Spleen (tissue), 11 donors: Measurements from ENCODE around the gene FNDC3A. TPM values are rescaled to one million over a fixed set of nuclear protein-coding genes. Genes with fewer than 3 reads are reported as not detected.

ENCODE experiments used
- DNase-seq: peaks from one replicate; pipeline ENCODE4 v3.0.0-alpha.2; 2020
- H3K27ac ChIP-seq, 8 donors: fragments of 200-600 bp; sonication (generic) in 7 of 8; 1 replicate in 4 of 8; 2 replicates in 4 of 8; pipeline versions ENCODE4 v1.5.0 to v1.8.0; 2016 to 2021; ENCODE audit warnings: inconsistent platforms in 4 of 8, mild to moderate bottlenecking in 4 of 8, moderate library complexity in 1 of 8
- H3K27me3 ChIP-seq, 7 donors: fragments of 200-600 bp; sonication (generic) in 6 of 7; replicated peaks in 1 of 7; 1 replicate in 4 of 7; 2 replicates in 3 of 7; pipeline versions ENCODE4 v1.5.0 to v1.8.0; 2016 to 2021; ENCODE audit warnings: inconsistent platforms in 3 of 7, mild to moderate bottlenecking in 1 of 7
- H3K36me3 ChIP-seq, 6 donors: fragments of 200-600 bp; sonication (generic) in 5 of 6; 1 replicate in 4 of 6; 2 replicates in 2 of 6; pipeline versions ENCODE4 v1.5.0 to v1.8.0; 2016 to 2021; ENCODE audit warnings: inconsistent platforms in 2 of 6
- H3K4me1 ChIP-seq, 6 donors: fragments of 200-600 bp; sonication (generic) in 5 of 6; 1 replicate in 3 of 6; 2 replicates in 3 of 6; pipeline versions ENCODE4 v1.5.0 to v1.8.0; 2016 to 2021; ENCODE audit warnings: inconsistent platforms in 3 of 6
- H3K4me3 ChIP-seq, 8 donors: fragments of 200-600 bp; sonication (generic) in 7 of 8; 1 replicate in 4 of 8; 2 replicates in 4 of 8; pipeline versions ENCODE4 v1.5.0 to v1.8.0; 2016 to 2021; ENCODE audit warnings: inconsistent platforms in 4 of 8, mild to moderate bottlenecking in 4 of 8, moderate library complexity in 2 of 8
- H3K9me3 ChIP-seq, 8 donors: fragments of 200-600 bp; sonication (generic) in 7 of 8; 1 replicate in 4 of 8; 2 replicates in 4 of 8; pipeline versions ENCODE4 v1.5.0 to v1.8.0; 2016 to 2021; ENCODE audit warnings: inconsistent platforms in 4 of 8
- POLR2A ChIP-seq, 3 donors: fragments of 450-650 bp; IDR thresholded peaks; one replicate each; pipeline ENCODE4 v1.5.1; 2017; ENCODE audit warnings: antibody characterized with exemption in 3 of 3, mild to moderate bottlenecking in 1 of 3
- POLR2AphosphoS5 ChIP-seq, 3 donors: sonication (generic); formaldehyde crosslinking; IDR thresholded peaks; one replicate each; pipeline ENCODE4 v1.5.1; 2017; ENCODE audit warnings: antibody characterized with exemption in 3 of 3
- WGBS, 5 donors: extraction: QIAGEN DNeasy Blood & Tissue Kit in 3 of 5; methylation state at CpG; one replicate each; pipeline versions ENCODE4 v1.1.5 to v1.1.7; 2013 to 2018; 5-methylcytosine and 5-hydroxymethylcytosine counted together
- intact Hi-C: fragments of 100-400 bp; cut with DNase I; formaldehyde crosslinking; loops from one replicate; pipeline ENCODE4 v1.15.0; 2023; ENCODE audit warnings: low total_unique reads
- polyA plus RNA-seq, 3 donors: library from polyadenylated mRNA; stranded (reverse); fragments of 200-250 nt; gene quantifications; one replicate each; pipeline ENCODE4 v1.2.1, GENCODE V29; 2013
- total RNA-seq, 7 donors: library from RNA; depleted of rRNA in 3 of 7; stranded (reverse); fragments of >200 nt in 3 of 7; fragmentation: NEBNext Ultra II Directional in 4 of 7; extraction: Animal tissue kit (Norgen Biotek cat#: 25700) in 4 of 7; gene quantifications; one replicate each; pipeline versions ENCODE4 v1.1.0 to v1.2.1, GENCODE V29; 2016 to 2021
- TF ChIP-seq, protein P1 (sequence below), 11 experiments: fragments of 200-600 bp in 7 of 11; fragments of 450-650 bp in 4 of 11; sonication (generic) in 4 of 11; IDR thresholded peaks in 8 of 11; conservative IDR thresholded peaks in 3 of 11; 1 replicate in 7 of 11; 2 replicates in 4 of 11; pipeline versions ENCODE4 v1.4.0 to v1.8.0; 2016 to 2021; ENCODE audit warnings: antibody characterized with exemption in 11 of 11, inconsistent platforms in 4 of 11, mild to moderate bottlenecking in 1 of 11
- donor health status: healthy with polysubstance abuse.
- donor health status: DM: no; HTN: no; CAD: no; lungs with moderate emphysema.
- donor health status: DM: no; HTN: no; CAD: no.
- donor health status: Bipolar disorder and iron deficiency.
- donor health status: healthy.
- donor health status: DM: no; HTN: no; CAD: no.
- donor health status: DM: yes; HTN: yes; CAD: no.

The FNDC3A gene
- total and polyA plus RNA-seq, 10 donors = 11.2 to 83.7 (median 53.8) TPM

DNA sequence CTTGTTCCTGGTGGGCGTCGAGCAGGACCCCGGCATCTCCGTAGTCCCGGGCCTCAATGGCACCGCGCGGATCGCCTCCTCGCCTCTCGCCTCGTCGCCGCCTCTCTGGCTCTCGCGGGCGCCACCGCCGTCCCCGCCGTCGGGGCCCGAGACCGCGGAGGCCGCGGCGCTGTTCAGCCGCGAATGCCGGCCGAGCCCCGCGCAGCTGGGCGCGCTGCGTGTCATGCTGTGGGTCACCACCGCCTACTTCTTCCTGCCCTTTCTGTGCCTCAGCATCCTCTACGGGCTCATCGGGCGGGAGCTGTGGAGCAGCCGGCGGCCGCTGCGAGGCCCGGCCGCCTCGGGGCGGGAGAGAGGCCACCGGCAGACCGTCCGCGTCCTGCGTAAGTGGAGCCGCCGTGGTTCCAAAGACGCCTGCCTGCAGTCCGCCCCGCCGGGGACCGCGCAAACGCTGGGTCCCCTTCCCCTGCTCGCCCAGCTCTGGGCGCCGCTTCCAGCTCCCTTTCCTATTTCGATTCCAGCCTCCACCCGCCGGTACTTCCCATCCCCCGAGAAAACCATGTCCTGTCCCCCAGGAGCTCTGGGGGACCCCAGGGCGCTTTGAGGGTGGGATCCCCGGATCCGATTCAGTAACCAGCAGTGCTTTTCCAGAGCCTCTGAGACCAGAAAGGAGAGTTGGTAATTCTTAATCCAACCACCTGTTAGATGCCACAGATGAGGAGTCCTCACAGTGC is 245.3 kb downstream of the FNDC3A start:
- TF ChIP-seq POLR2A (IDR thresholded peaks at IDR 0.05) (no peak), POLR2AphosphoS5 (IDR thresholded peaks at IDR 0.05) (no peak)
- TF ChIP-seq, protein P1, sequence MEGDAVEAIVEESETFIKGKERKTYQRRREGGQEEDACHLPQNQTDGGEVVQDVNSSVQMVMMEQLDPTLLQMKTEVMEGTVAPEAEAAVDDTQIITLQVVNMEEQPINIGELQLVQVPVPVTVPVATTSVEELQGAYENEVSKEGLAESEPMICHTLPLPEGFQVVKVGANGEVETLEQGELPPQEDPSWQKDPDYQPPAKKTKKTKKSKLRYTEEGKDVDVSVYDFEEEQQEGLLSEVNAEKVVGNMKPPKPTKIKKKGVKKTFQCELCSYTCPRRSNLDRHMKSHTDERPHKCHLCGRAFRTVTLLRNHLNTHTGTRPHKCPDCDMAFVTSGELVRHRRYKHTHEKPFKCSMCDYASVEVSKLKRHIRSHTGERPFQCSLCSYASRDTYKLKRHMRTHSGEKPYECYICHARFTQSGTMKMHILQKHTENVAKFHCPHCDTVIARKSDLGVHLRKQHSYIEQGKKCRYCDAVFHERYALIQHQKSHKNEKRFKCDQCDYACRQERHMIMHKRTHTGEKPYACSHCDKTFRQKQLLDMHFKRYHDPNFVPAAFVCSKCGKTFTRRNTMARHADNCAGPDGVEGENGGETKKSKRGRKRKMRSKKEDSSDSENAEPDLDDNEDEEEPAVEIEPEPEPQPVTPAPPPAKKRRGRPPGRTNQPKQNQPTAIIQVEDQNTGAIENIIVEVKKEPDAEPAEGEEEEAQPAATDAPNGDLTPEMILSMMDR (IDR thresholded peaks at IDR 0.05 in 8 of 11, conservative IDR thresholded peaks at IDR 0.05 in 3 of 11) = no peak
- Histone ChIP-seq H3K27me3 (peaks cover 0 to 65% (median 37%) of the 10 kb centered on the region in 7 donors), H3K4me3 (peak overlapping the region; percentile 20 to 74 (median 50)), H3K36me3 (no peaks in the 10 kb centered on the region), H3K9me3 (no peaks in the 10 kb centered on the region), H3K27ac (no peak overlapping the region), H3K4me1 (peaks cover 0 to 44% (median 25%) of the 10 kb centered on the region in 6 donors)
- no peak for DNase-seq
- WGBS, 5 donors = 6 to 20% (median 8%) methylated on average over 25 to 73 of the region's 73 CpGs
- intact Hi-C loops = no loop called here

DNA sequence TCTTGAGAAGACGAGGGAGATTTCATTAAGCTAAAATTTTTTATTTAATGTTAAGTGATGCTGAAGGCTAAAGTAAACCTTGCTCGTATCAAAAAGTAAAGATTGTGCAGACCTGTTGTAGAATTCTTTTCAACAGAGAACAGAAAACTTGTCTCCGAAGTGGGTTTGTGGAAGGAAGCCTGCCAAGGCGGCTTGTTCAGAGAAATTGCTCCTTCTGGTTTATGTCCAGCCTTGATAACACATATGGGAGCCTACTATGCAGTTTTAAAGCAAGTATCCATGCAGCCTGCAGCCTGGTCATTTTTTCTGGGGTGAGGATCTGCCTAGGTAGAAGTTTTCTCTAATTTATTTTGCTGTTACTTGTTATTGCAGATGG is 245.9 kb downstream of the FNDC3A start:
- TF ChIP-seq POLR2AphosphoS5 (IDR thresholded peaks at IDR 0.05) (no peak), POLR2A (IDR thresholded peaks at IDR 0.05) (no peak)
- TF ChIP-seq, protein P1 (IDR thresholded peaks at IDR 0.05 in 8 of 11, conservative IDR thresholded peaks at IDR 0.05 in 3 of 11) = no peak
- peaks cover 0 to 65% (median 37%) of the 10 kb centered on the region in 7 donors for H3K27me3 ChIP-seq
- intact Hi-C loops = no loop called here
- H3K27ac ChIP-seq = no peak overlapping the region
- H3K4me1 ChIP-seq = peaks cover 0 to 39% (median 25%) of the 10 kb centered on the region in 6 donors
- H3K9me3 ChIP-seq = no peaks in the 10 kb centered on the region
- WGBS, 5 donors = 74 to 88% (median 78%) methylated on average over 4 of the region's 4 CpGs
- H3K36me3 ChIP-seq = no peaks in the 10 kb centered on the region
- no peak for DNase-seq
- no peak overlapping the region for H3K4me3 ChIP-seq

DNA sequence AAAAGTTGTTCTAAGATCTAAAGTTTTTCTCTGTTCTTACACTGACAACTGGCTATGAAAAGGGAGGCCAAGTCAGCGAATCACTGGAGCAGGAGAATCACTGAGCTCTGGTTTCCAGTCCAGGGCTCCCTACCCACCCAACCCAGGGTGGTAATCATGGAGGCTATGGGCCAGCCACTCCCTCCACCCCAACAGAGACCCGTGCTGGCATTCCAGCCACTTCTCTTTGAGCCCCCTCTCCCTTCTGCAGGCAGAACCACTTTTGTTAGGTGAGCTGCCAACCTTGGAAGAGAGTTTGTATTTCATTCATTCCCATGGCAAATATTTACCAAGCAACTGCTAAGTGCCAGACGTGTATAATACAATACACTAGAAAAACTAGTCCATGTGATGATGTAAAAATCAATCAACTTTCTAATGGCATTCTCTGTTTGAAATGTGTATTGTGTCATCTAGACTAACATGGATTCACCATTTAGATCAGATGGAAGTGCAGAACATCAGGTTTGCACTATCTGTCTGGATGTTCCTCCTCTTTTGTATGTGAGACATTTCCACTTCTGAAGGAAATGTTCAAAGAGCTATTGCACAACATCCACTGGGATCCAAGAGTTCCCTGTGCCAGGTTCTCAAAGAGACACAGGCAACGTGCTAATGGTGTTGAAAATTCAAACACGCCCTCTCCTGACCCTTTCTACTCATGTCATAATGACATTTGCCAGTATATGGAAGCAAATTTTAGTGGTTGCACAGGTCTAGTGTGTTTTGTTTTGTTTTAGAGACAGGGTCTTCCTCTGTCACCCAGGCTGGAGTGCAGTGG is 249.7 kb downstream of the FNDC3A start:
- Histone ChIP-seq H3K4me1 (peaks cover 0 to 15% (median 10%) of the 10 kb centered on the region in 6 donors), H3K9me3 (no peaks in the 10 kb centered on the region), H3K27me3 (peaks cover 0 to 30% (median 18%) of the 10 kb centered on the region in 7 donors), H3K27ac (no peak overlapping the region), H3K4me3 (no peak overlapping the region), H3K36me3 (no peaks in the 10 kb centered on the region)
- DNase-seq = no peak
- TF ChIP-seq POLR2A (IDR thresholded peaks at IDR 0.05) (no peak), POLR2AphosphoS5 (IDR thresholded peaks at IDR 0.05) (no peak)
- TF ChIP-seq, protein P1 (IDR thresholded peaks at IDR 0.05 in 8 of 11, conservative IDR thresholded peaks at IDR 0.05 in 3 of 11) = no peak
- 53 to 79% (median 59%) methylated on average over 5 of the region's 5 CpGs for WGBS, 5 donors
- intact Hi-C loops = no loop called here

DNA sequence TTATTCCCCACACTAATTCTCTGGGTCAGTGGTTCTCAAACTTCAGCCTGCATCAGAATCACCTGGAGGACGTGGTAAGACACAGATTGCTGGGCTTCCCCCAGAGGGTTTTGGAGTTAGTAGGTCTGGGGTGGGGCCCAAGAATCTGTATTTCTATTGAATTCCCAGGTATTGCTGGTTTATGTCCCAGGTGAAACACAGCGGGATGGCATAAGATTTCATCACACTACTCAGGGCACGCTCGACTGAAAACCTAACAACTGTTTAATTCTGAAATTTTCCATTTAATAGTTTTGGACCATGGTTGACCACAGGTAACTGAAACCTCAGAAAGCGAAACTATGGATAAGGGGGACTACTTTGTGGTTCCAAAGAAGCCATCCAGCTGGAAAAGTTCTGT is 250.9 kb downstream of the FNDC3A start:
- no peak for TF ChIP-seq POLR2AphosphoS5 (IDR thresholded peaks at IDR 0.05)
- TF ChIP-seq POLR2A (IDR thresholded peaks at IDR 0.05) = no peak
- TF ChIP-seq, protein P1 (IDR thresholded peaks at IDR 0.05 in 8 of 11, conservative IDR thresholded peaks at IDR 0.05 in 3 of 11) = no peak
- peaks cover 0 to 3% (median under 1%) of the 10 kb centered on the region in 6 donors for H3K4me1 ChIP-seq
- intact Hi-C loops = no loop called here
- WGBS, 5 donors = 78 to 97% (median 83%) methylated on average over 5 of the region's 5 CpGs
- H3K9me3 ChIP-seq = no peaks in the 10 kb centered on the region
- no peak overlapping the region for H3K27ac ChIP-seq
- DNase-seq = no peak
- no peaks in the 10 kb centered on the region for H3K36me3 ChIP-seq
- H3K4me3 ChIP-seq = no peak overlapping the region
- peaks cover 0 to 18% (median 6%) of the 10 kb centered on the region in 7 donors for H3K27me3 ChIP-seq
